Fibroblast of villous mesenchyme (primary cell): Measurements from ENCODE around the gene SLC39A7. TPM values are rescaled to one million over a fixed set of nuclear protein-coding genes. Genes with fewer than 3 reads are reported as not detected.
"Not testable (repeated sequence)": the region's sequence is repeated elsewhere in the genome, so short reads cannot be mapped to it uniquely, and the experiment has no call there.

ENCODE experiments used
- DNase-seq: peaks from one replicate; pipeline ENCODE4 v3.0.0-alpha.2; 2010; ENCODE audit warnings: low read depth
- H3K4me3 ChIP-seq: 2 replicates; pipeline ENCODE4 v1.5.1; 2011; ENCODE audit warnings: low read depth, mild to moderate bottlenecking, low read length
- total RNA-seq: library from RNA; depleted of rRNA; stranded (reverse); fragments of >200 nt; gene quantifications from 2 replicates; pipeline ENCODE4 v1.2.3, GENCODE V29; 2012
- TF ChIP-seq, protein P1 (sequence below): IDR thresholded peaks from 2 replicates; pipeline ENCODE4 v1.5.1; 2012; ENCODE audit warnings: low read depth, mild to moderate bottlenecking, low read length; ENCODE audit not compliant: insufficient read depth

SLC39A7 gene
- total RNA-seq, 1 donor = 143 TPM

DNA sequence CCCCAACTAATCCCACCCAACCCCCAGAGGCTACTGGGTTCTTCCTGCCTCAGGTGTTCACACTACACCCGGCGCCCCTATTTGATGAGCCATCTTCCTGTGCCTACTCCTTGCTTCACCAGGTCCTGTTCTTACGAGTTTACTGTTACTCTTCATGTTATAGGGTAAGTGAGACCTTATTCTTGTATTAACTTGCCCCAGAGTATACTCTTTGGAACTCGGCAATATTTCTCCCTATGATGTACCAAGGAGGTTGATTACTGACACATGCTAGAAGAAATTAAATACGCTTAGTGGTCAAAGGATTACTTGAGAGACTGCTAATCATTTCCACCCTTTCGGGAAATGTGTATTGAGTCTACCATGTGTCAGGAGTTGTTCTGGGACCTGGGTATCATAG is 16.6 kb downstream of the SLC39A7 start:
- DNase-seq = no peak
- TF ChIP-seq, protein P1, sequence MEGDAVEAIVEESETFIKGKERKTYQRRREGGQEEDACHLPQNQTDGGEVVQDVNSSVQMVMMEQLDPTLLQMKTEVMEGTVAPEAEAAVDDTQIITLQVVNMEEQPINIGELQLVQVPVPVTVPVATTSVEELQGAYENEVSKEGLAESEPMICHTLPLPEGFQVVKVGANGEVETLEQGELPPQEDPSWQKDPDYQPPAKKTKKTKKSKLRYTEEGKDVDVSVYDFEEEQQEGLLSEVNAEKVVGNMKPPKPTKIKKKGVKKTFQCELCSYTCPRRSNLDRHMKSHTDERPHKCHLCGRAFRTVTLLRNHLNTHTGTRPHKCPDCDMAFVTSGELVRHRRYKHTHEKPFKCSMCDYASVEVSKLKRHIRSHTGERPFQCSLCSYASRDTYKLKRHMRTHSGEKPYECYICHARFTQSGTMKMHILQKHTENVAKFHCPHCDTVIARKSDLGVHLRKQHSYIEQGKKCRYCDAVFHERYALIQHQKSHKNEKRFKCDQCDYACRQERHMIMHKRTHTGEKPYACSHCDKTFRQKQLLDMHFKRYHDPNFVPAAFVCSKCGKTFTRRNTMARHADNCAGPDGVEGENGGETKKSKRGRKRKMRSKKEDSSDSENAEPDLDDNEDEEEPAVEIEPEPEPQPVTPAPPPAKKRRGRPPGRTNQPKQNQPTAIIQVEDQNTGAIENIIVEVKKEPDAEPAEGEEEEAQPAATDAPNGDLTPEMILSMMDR = no peak

DNA sequence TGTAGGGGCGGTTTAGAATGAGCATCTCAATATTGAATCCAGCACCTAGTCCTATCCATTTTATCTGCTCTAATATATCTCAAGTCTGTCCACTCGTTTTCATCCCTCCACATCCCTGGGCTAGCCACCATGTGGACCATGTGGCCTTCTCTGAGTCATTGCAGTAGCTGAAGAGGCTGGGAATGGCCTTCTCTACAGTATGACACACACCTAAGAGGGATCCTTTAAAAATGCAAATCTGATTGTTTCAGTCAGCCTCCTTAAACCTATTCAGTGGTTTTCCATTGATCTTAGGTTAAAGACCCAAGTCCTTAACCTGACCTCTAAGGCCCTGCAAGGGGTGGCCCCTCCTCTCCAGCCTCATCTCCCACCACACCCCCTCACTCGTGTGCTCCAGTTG is 17.0 kb downstream of the SLC39A7 start:
- TF ChIP-seq, protein P1 = no peak
- no peak for DNase-seq
- H3K4me3 ChIP-seq = no peak overlapping the region

More for the DNA sequence above, 16.6 kb downstream of the SLC39A7 start:
- no peak overlapping the region for H3K4me3 ChIP-seq

DNA sequence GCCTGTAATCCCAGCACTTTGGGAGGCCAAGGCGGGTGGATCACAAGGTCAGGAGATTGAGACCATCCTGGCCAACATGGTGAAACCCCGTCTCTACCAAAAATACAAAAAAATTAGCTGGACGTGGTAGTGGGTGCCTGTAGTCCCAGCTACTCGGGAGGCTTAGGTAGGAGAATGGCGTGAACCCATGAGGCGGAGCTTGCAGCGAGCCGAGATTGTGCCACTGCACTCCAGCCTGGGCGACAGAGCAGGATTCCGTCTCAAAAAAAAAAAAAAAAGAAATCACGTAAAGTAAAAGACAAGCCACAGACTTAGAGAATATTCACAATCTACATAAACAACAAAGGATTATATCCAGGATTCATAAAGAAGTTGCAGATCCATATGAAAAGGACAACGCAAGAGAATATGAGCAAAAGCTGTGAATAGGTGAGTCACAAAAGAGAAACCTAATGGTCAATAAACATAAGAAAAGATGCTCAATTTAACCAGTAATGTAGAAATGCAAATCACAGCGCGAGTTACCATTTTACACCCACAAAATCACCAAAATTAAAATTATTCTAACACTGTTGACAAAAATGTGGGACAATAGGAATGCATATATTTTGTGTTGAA is 25.9 kb downstream of the SLC39A7 start:
- not testable (repeated sequence) for H3K4me3 ChIP-seq, DNase-seq

DNA sequence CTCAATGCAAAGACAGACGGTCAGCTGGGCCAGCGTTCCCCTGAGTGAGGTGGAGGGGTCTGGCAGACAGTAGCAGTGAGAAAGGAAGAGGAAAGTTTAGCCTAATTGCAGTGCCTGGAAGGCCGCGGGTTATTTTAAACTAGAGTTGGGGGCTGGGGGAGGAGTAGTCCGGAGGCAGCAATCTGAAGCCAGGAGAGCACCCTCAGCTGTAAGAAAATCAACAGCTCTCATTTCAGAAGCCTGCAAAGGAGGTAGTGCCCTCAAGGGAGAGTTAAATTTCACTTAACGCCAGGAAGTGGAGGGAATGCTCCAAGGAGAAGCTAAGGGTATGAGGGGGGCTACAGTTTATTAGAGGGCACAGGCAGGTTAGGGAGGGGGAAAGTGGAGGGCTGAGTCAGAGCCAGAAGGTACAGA is 34.6 kb downstream of the SLC39A7 start:
- DNase-seq = no peak
- TF ChIP-seq, protein P1 = no peak
- no peak overlapping the region for H3K4me3 ChIP-seq

DNA sequence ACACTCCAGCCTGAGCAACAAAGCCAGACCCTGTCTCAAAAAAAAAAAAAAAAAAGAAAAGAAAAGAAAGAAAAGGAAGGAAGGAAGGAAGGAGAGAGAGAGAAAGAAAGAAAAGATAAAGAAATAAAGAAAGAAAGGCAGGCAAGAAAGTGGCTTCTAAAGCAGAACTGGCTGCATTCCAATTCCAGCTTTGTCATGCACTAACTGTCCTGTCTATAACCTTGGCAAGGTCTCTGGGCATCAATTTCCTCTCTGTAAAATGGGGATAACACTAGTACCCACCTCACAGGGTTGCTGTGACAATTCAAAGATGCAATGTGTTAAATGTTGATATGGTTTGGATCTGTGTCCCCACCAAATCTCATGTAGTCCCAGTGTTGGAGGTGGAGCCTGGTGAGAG is 35.7 kb downstream of the SLC39A7 start:
- no peak overlapping the region for H3K4me3 ChIP-seq
- no peak for DNase-seq
- TF ChIP-seq, protein P1 = no peak

DNA sequence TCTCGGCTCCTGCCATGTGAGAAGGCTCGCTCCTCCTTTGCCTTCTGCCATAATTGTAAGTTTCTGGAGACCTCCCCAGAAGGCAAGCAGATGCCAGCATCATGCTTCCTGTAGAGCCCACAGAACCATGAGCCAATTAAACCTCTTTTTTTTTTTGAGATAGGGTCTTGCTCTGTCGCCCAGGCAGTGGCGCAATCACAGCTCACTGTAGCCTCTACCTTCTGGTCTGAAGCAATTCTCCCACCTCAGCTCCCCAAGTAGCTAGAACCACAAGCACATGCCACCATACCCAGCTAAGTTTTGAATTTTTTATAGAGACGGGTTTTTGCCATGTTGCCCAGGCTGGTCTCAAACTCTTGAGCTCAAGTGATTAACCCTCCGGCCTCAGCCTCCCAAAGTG is 36.2 kb downstream of the SLC39A7 start:
- H3K4me3 ChIP-seq = no peak overlapping the region
- no peak for DNase-seq
- TF ChIP-seq, protein P1 = no peak

DNA sequence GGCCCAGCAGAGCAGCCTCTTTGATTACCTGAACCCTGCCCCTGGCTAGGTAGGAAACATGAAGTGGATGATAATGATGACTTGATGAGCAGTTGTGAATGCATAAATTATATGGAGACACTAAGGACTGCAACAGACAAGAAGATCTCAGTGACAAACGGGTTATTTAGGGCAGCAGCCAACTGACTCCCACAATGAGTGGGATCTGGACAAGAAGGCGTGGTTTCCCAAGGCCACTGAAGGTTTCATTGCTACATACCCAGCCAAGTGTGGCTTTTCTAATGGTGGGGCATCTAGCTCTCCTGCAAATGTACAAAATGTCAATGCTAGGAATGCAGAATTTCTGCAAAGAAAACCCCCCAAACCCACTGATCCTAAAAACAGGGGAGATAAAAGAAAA is 37.1 kb downstream of the SLC39A7 start:
- no peak for DNase-seq
- TF ChIP-seq, protein P1 = no peak
- no peak overlapping the region for H3K4me3 ChIP-seq
